ENCODE results near the gene CCL19. TPM values are rescaled to one million over a fixed set of nuclear protein-coding genes. Genes with fewer than 3 reads are reported as not detected.

Gene CCL19
- total RNA-seq, 4 donors from 2014 or later, result 1.2 TPM; not detected in 3

GRCh38 chr9:34684816-34685215 is 6.3 kb downstream of the CCL19 start:
- ATAC-seq, result no peak
- no peak for TF ChIP-seq POLR2A (IDR thresholded peaks at IDR 0.05)
- TF ChIP-seq CTCF (IDR thresholded peaks at IDR 0.05), result no peak
- TF ChIP-seq EP300 (IDR thresholded peaks at IDR 0.05), result no peak
- TF ChIP-seq POLR2AphosphoS5 (IDR thresholded peaks at IDR 0.05), result no peak
- Histone ChIP-seq H3K4me3 (no peak overlapping the region), H3K4me1 (peaks cover 0 to 13% (median 0%) of the 10 kb centered on the region in 3 donors), H3K27ac (no peak overlapping the region), H3K9me3 (no peaks in the 10 kb centered on the region), H3K27me3 (no peaks in the 10 kb centered on the region), H3K36me3 (peaks cover 0 to 40% of the 10 kb centered on the region in 2 donors)
- 95 to 100% methylated on average over 3 to 4 of the region's 4 CpGs for WGBS, 2 donors (ENCODE audit: low coverage in 1 of 2)

- Histone ChIP-seq H3K4me3 (no peak overlapping the region), H3K27me3 (no peaks in the 10 kb centered on the region), H3K9me3 (no peaks in the 10 kb centered on the region), H3K36me3 (peaks cover 0 to 40% of the 10 kb centered on the region in 2 donors), H3K4me1 (peaks cover 0 to 13% (median 0%) of the 10 kb centered on the region in 3 donors), H3K27ac (no peak overlapping the region)
- no peak for TF ChIP-seq POLR2AphosphoS5 (IDR thresholded peaks at IDR 0.05)
- no peak for TF ChIP-seq EP300 (IDR thresholded peaks at IDR 0.05)
- 76 to 100% methylated on average over 1 to 4 of the region's 4 CpGs for WGBS, 2 donors (ENCODE audit: low coverage in 1 of 2)
- ATAC-seq, result no peak
Observed at GRCh38 chr9:34684145-34684544, 6.9 kb downstream of the CCL19 start.

GRCh38 chr9:34675869-34676268 is 15.2 kb downstream of the CCL19 start:
- H3K9me3 ChIP-seq, result no peaks in the 10 kb centered on the region
- peaks cover 0 to 8% of the 10 kb centered on the region in 2 donors for H3K36me3 ChIP-seq
- no peak overlapping the region for H3K4me3 ChIP-seq
- H3K27me3 ChIP-seq, result no peaks in the 10 kb centered on the region
- no peak for TF ChIP-seq CTCF (IDR thresholded peaks at IDR 0.05)
- TF ChIP-seq POLR2A (IDR thresholded peaks at IDR 0.05), result no peak
- TF ChIP-seq EP300 (IDR thresholded peaks at IDR 0.05), result no peak
- TF ChIP-seq POLR2AphosphoS5 (IDR thresholded peaks at IDR 0.05), result no peak
- H3K4me1 ChIP-seq, result no peaks in the 10 kb centered on the region
- H3K27ac ChIP-seq, result no peak overlapping the region
- no peak for ATAC-seq
- WGBS, 2 donors (ENCODE audit: low coverage in 1 of 2), result 88 to 100% methylated on average over 1 to 2 of the region's 2 CpGs

GRCh38 chr9:34675048-34675714 is 15.9 kb downstream of the CCL19 start:
- peak in 3 of 4 experiments; percentile 23 to 45 (median 39) for TF ChIP-seq CTCF (IDR thresholded peaks at IDR 0.05)
- no peak for TF ChIP-seq POLR2AphosphoS5 (IDR thresholded peaks at IDR 0.05)

GRCh38 chr9:34674440-34674839 is 16.6 kb downstream of the CCL19 start:
- 73 to 81% methylated on average over 2 to 3 of the region's 3 CpGs for WGBS, 2 donors (ENCODE audit: low coverage in 1 of 2)
- no peak overlapping the region for H3K27ac ChIP-seq

More at GRCh38 chr9:34675048-34675714, 15.9 kb downstream of the CCL19 start:
- Histone ChIP-seq H3K4me1 (no peaks in the 10 kb centered on the region), H3K9me3 (no peaks in the 10 kb centered on the region), H3K4me3 (no peak overlapping the region), H3K27ac (no peak overlapping the region), H3K27me3 (no peaks in the 10 kb centered on the region), H3K36me3 (peaks cover 0 to 10% of the 10 kb centered on the region in 2 donors)
- 30 to 64% methylated on average over 2 to 3 of the region's 10 CpGs for WGBS, 2 donors (ENCODE audit: low coverage in 1 of 2)
- ATAC-seq, result peak; percentile 50

More at GRCh38 chr9:34674440-34674839, 16.6 kb downstream of the CCL19 start:
- Histone ChIP-seq H3K4me1 (no peaks in the 10 kb centered on the region), H3K9me3 (peaks cover 0 to 4% (median 0%) of the 10 kb centered on the region in 3 donors), H3K4me3 (no peak overlapping the region), H3K27me3 (no peaks in the 10 kb centered on the region), H3K36me3 (peaks cover 0 to 17% of the 10 kb centered on the region in 2 donors)
- ATAC-seq, result no peak
- TF ChIP-seq CTCF (IDR thresholded peaks at IDR 0.05) (no peak), POLR2AphosphoS5 (IDR thresholded peaks at IDR 0.05) (no peak), EP300 (IDR thresholded peaks at IDR 0.05) (no peak), POLR2A (IDR thresholded peaks at IDR 0.05) (no peak)

Data from gastroesophageal sphincter (tissue), 4 donors.